Parathyroid adenoma (tissue), 2 donors: ENCODE data around the gene EFCAB10.
"Not testable (repeated sequence)": the region's sequence is repeated elsewhere in the genome, so short reads cannot be mapped to it uniquely, and the experiment has no call there.

Experiments used
- H2AFZ ChIP-seq: fragments of 300-600 bp; sonication (generic); one replicate; pipeline ENCODE4 v1.7.0; 2017; ENCODE audit warnings: antibody characterized with exemption, mild to moderate bottlenecking
- H3K27ac ChIP-seq: fragments of 300-600 bp; sonication (generic); one replicate; pipeline ENCODE4 v1.7.0; 2017
- H3K27me3 ChIP-seq: fragments of 300-600 bp; sonication (generic); one replicate; pipeline ENCODE4 v1.7.0; 2017; ENCODE audit warnings: low read length; ENCODE audit not compliant: control insufficient read depth, insufficient read depth
- H3K36me3 ChIP-seq: fragments of 300-600 bp; sonication (generic); one replicate; pipeline ENCODE4 v1.7.0; 2017; ENCODE audit warnings: low read length; ENCODE audit not compliant: control insufficient read depth, insufficient read depth
- H3K4me1 ChIP-seq: fragments of 300-600 bp; sonication (generic); one replicate; pipeline ENCODE4 v1.7.0; 2017; ENCODE audit warnings: control low read depth
- H3K4me2 ChIP-seq: fragments of 300-600 bp; sonication (generic); one replicate; pipeline ENCODE4 v1.7.0; 2017; ENCODE audit warnings: low read length
- H3K4me3 ChIP-seq: fragments of 300-600 bp; sonication (generic); one replicate; pipeline ENCODE4 v1.7.0; 2017; ENCODE audit warnings: low read depth, low read length
- H3K79me2 ChIP-seq: fragments of 300-600 bp; sonication (generic); one replicate; pipeline ENCODE4 v1.7.0; 2017; ENCODE audit warnings: control low read depth
- H3K9ac ChIP-seq: fragments of 300-600 bp; sonication (generic); one replicate; pipeline ENCODE4 v1.7.0; 2017; ENCODE audit warnings: mild to moderate bottlenecking
- H3K9me3 ChIP-seq: fragments of 300-600 bp; sonication (generic); one replicate; pipeline ENCODE4 v1.7.0; 2017; ENCODE audit warnings: low read length; ENCODE audit not compliant: control insufficient read depth
- TF ChIP-seq, protein P1 (sequence below): fragments of 300-600 bp; sonication (generic); IDR thresholded peaks from one replicate; pipeline ENCODE4 v1.7.0; 2017; ENCODE audit warnings: antibody characterized with exemption, mild to moderate bottlenecking
- donor health status: primary hyperparathyroidism.

EFCAB10 gene

DNA sequence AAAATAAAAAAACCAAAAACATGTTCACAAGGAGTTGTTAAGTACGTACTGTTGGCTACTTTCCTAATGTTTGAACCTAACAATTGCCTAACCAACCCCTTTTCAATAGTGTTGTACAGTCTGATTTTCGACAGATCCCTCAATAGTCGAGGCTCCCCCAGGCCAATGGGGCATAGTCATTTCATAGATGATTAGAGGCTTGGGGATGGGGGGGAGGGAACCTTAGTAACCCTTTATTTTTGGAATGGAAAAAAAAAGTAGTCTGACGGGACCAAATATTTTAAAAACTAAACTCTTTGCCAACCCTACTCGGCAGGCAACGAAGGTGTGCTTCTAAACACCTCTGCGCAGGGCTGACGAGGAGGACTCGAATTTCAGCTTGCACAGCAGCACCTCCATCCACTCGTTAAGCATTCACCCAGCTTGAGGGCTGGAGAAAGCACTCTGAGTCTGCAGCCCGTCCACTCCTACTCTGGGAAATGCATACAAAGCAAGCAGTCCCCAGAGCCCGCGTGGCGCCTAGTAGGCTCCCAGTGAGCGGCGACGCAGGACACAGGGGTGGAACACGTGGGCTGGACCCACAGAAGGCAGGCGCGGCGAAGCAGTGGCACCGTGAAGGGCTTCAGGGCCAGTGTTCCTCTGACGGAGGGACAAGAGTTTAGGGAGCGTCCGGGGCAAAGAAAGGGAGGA is 60.1 kb downstream of the EFCAB10 start:
- H3K27ac ChIP-seq: peak overlapping the region; percentile 97
- peak overlapping the region; percentile 66 for H3K4me3 ChIP-seq
- H3K27me3 ChIP-seq: no peaks in the 10 kb centered on the region
- H3K9me3 ChIP-seq: no peaks in the 10 kb centered on the region
- H3K36me3 ChIP-seq: no peaks in the 10 kb centered on the region
- H3K9ac ChIP-seq: peak overlapping the region; percentile 92
- peaks cover 12% of the 10 kb centered on the region for H3K4me1 ChIP-seq
- H3K4me2 ChIP-seq: peak overlapping the region; percentile 95
- TF ChIP-seq, protein P1, sequence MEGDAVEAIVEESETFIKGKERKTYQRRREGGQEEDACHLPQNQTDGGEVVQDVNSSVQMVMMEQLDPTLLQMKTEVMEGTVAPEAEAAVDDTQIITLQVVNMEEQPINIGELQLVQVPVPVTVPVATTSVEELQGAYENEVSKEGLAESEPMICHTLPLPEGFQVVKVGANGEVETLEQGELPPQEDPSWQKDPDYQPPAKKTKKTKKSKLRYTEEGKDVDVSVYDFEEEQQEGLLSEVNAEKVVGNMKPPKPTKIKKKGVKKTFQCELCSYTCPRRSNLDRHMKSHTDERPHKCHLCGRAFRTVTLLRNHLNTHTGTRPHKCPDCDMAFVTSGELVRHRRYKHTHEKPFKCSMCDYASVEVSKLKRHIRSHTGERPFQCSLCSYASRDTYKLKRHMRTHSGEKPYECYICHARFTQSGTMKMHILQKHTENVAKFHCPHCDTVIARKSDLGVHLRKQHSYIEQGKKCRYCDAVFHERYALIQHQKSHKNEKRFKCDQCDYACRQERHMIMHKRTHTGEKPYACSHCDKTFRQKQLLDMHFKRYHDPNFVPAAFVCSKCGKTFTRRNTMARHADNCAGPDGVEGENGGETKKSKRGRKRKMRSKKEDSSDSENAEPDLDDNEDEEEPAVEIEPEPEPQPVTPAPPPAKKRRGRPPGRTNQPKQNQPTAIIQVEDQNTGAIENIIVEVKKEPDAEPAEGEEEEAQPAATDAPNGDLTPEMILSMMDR: no peak
- H3K79me2 ChIP-seq: peaks cover 25% of the 10 kb centered on the region
- peak overlapping the region; percentile 100 for H2AFZ ChIP-seq

DNA sequence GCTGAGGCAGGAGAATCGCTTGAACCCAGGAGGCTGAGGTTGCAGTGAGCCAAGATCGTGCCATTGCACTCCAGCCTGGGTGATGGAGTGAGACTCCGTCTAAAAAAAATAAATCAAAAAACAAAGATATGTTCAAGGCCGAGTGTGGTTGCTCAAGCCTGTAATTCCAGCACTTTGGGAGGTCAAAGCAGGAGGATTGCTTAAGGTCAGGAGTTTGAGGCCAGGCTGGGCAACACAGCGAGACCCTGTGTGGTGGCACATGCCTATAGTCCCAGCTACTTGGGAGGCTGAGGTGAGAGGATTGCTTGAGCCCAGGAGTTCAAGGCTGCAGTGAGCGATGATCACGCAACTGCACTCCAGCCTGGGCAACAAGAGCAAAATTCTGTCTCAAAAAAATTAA is 60.7 kb downstream of the EFCAB10 start:
- not testable (repeated sequence) for H3K36me3 ChIP-seq, H3K27me3 ChIP-seq, H2AFZ ChIP-seq, H3K9me3 ChIP-seq, H3K9ac ChIP-seq, H3K4me3 ChIP-seq, H3K4me2 ChIP-seq
- peaks cover 12% of the 10 kb centered on the region for H3K4me1 ChIP-seq
- peak overlapping the region; percentile 97 for H3K27ac ChIP-seq
- peaks cover 28% of the 10 kb centered on the region for H3K79me2 ChIP-seq

DNA sequence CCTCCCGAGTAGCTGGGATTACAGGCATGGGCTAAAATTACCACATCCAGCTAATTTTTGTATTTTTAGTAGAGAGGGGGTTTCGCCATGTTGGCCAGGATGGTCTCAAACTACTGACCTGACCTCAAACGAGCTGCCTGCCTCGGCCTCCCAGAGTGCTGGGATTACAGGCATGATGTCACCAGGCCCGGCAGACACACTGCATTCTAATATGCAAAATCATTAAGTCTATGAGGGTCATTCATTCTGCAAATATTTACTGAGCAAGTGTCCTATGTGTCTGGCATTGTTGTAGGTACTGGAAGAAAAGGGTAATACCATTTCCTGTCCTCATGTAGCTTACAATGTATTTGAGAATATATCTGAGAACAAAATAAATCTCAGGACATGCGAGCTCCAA is 61.9 kb downstream of the EFCAB10 start:
- TF ChIP-seq, protein P1: no peak
- no peak overlapping the region for H2AFZ ChIP-seq
- no peak overlapping the region for H3K27ac ChIP-seq
- peaks cover 28% of the 10 kb centered on the region for H3K79me2 ChIP-seq
- no peaks in the 10 kb centered on the region for H3K9me3 ChIP-seq
- H3K27me3 ChIP-seq: no peaks in the 10 kb centered on the region
- H3K4me2 ChIP-seq: no peak overlapping the region
- H3K4me1 ChIP-seq: peaks cover 12% of the 10 kb centered on the region
- H3K9ac ChIP-seq: no peak overlapping the region
- no peaks in the 10 kb centered on the region for H3K36me3 ChIP-seq
- H3K4me3 ChIP-seq: no peak overlapping the region

DNA sequence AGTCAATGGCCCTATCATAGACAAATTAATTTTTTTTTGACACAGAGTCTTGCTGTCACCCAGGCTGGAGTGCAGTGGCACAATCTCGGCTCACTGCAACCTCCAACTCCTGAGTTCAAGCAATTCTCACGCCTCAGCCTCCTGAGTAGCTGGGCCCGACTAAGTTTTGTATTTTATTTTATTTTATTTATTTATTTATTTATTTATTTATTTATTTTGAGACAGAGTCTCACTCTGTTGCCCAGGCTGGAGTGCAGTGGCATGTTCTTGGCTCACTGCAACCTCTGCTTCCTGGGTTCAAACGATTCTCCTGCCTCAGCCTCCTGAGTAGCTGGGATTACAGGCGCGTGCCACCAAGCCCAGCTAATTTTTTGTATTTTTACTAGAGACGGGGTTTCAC is 65.7 kb downstream of the EFCAB10 start:
- H3K4me3 ChIP-seq: not testable (repeated sequence)

More for the DNA sequence above, 65.7 kb downstream of the EFCAB10 start:
- not testable (repeated sequence) for H3K36me3 ChIP-seq, H3K27ac ChIP-seq, H2AFZ ChIP-seq, H3K9ac ChIP-seq, H3K4me2 ChIP-seq, H3K27me3 ChIP-seq, H3K4me1 ChIP-seq, H3K9me3 ChIP-seq
- peaks cover 49% of the 10 kb centered on the region for H3K79me2 ChIP-seq
